HFF-Myc (cell line): ENCODE results near the gene KPNA3.

Experiments used
- DNase-seq: peaks from one replicate; pipeline ENCODE4 v3.0.0-alpha.2; 2011; ENCODE audit warnings: low read depth; ENCODE audit errors: extremely low read depth
- H3K4me3 ChIP-seq: replicated peaks from 2 replicates; pipeline ENCODE4 v1.5.1; 2011; ENCODE audit warnings: low read depth, mild to moderate bottlenecking, control low read depth, low read length
- TF ChIP-seq, protein P1 (sequence below): IDR thresholded peaks from 2 replicates; pipeline ENCODE4 v1.5.1; 2012; ENCODE audit warnings: mild to moderate bottlenecking, low read depth, low read length, control low read depth; ENCODE audit errors: missing control alignments

Gene KPNA3

DNA sequence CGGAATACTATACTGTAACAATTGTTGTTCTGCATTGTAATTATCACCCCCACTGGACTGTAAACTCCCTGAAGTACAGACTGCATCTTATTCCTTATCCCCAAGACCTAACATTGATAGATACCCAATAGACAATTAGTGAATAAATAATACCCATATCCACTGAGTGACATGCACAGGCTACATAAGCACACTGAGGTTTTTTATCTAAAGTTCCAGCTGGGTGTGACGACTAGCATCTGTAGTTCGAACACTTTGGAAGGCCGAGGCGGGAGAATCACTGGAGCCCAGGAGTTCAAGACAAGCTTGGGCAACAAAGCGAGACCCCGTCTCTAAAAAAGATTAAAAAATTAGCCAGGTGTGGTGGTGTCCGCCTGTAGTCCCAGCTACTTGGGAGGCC, 2.5 kb downstream of the KPNA3 start:
- no peak overlapping the region; the same call in 1 of the 2 replicates for H3K4me3 ChIP-seq
- TF ChIP-seq, protein P1, sequence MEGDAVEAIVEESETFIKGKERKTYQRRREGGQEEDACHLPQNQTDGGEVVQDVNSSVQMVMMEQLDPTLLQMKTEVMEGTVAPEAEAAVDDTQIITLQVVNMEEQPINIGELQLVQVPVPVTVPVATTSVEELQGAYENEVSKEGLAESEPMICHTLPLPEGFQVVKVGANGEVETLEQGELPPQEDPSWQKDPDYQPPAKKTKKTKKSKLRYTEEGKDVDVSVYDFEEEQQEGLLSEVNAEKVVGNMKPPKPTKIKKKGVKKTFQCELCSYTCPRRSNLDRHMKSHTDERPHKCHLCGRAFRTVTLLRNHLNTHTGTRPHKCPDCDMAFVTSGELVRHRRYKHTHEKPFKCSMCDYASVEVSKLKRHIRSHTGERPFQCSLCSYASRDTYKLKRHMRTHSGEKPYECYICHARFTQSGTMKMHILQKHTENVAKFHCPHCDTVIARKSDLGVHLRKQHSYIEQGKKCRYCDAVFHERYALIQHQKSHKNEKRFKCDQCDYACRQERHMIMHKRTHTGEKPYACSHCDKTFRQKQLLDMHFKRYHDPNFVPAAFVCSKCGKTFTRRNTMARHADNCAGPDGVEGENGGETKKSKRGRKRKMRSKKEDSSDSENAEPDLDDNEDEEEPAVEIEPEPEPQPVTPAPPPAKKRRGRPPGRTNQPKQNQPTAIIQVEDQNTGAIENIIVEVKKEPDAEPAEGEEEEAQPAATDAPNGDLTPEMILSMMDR, result no peak

DNA sequence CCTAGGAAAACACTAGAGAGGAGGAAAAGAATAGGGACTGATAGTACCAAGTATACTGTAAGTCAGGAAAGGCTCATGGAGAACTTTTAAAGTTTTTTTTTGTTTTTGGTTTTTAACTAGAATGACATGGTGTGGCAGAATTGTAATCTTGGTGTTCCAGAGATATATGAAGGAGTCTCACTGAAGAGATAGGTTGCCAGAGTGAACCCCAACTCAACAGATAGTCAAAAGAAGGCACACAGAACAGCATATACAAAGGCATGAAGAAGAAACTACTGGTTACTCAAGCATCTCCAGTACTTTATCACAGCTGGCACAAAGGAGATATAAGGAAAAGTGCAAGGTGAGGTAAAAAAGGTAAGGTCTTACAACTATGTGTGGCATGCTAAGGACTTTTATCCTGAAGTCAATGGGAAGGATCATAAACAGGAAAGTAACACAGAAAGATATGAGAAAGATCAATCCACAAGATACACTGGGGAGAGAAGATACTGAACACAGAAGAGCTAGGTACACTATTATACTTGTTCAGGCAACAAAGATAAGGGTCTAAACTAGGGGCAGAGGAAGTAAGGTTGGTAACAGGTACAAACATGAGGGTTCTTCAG, 6.0 kb downstream of the KPNA3 start:
- no peak overlapping the region for H3K4me3 ChIP-seq
- no peak for DNase-seq
- TF ChIP-seq, protein P1, result no peak

More for the DNA sequence above, 2.5 kb downstream of the KPNA3 start:
- DNase-seq, result no peak

DNA sequence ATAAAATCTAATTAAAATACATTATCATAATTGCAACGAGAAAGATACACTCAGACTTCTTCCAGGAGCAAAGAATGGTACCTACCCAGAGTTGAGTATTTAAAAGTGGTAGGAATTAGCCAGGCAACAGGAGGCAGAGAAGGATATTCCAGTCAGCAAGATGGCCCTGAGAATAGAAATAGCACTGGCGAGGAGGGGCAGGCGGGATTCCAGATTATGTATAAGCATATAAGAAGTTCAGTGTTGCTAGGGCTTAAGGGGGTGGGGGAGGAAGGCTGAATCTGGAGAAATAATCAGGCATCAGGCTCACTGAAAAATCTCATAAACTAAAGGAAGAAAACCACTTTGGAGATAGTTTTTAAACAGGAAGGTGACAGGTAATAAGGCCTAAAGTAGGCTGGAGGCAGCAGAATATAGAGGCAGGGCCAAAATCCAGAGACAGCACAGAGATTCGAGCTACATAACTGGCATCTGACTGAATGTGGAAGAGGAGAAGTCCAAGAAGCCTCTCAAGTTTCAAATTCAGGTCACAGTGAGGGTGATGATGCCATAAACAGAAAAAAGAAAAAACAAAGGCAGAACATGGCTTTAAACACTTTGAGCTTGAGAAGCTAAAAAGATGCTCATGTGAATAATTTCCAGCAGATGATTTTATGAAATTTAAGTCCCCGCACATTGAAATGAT, 7.5 kb downstream of the KPNA3 start:
- no peak for DNase-seq
- TF ChIP-seq, protein P1, result no peak
- no peak overlapping the region for H3K4me3 ChIP-seq

DNA sequence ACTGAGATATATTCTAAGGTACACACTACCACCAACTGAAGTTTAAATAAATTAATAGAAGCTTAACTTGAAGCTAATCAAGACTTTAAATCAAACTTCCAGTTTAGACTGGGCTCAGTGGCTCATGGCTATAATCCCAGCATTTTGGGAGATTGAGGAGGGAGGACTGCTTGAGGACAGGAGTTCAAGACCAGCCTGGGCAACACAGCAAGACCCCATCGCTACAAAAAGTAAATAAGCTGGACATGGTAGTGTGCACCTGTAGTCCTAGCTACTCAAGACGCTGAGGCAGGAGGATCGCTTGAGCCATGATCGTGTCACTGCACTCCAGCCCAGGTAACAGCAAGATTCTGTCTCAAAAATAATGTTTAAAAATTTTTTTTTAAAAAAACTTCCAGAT, 8.6 kb downstream of the KPNA3 start:
- TF ChIP-seq, protein P1, result no peak
- DNase-seq, result no peak
- no peak overlapping the region for H3K4me3 ChIP-seq

DNA sequence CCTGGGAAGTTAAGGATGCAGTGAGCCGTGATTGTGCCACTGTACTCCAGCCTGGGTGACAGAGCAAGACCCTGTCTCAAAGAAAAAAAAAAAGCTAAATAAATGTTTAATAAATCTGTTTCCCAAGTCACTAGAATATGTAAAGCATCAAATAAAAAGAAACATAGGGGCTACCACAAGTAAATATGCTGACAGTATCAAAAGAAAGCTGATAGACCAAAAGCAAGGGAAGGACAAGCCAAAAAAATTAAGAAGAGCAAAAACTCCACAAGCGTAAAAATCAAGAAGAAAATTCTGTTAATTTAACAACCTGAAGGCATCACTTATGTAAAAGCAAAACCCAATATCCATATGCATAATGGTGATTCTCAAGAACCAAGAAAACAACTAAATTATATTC, 9.7 kb downstream of the KPNA3 start:
- no peak for DNase-seq
- TF ChIP-seq, protein P1, result no peak
- no peak overlapping the region for H3K4me3 ChIP-seq

DNA sequence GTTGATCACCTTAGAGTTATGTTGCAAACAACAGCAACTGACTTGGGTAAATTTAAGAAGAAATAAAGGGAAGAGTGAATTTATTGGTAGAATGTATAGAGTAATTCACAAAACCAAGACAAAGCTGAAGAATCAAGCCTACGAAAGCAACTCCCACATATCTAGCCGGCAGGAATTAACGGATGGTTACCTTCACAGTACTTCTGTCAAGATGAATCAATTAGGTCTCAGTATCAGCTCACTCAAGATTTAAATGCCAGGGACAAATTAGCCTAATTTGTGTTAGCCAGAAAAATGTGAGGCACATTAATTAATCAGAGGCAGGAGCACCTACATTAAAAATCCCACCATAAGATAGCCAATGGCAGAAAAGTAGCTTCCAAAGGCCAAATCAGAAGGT, 10.7 kb downstream of the KPNA3 start:
- TF ChIP-seq, protein P1, result no peak
- H3K4me3 ChIP-seq, result no peak overlapping the region
- no peak for DNase-seq
